Stimulated activated CD8-positive, alpha-beta memory T cell treated with anti-CD3 and anti-CD28 coated beads, Interleukin-12 subunit alpha, Interleukin-12 subunit beta, amount 100 ng/mL, for 1 hour (primary cell): ENCODE measurements around the gene SORCS2.
"Not testable (repeated sequence)": the region's sequence is repeated elsewhere in the genome, so short reads cannot be mapped to it uniquely, and the experiment has no call there.

Experiments
- DNase-seq: peaks from one replicate; pipeline ENCODE4 v3.0.0-alpha.2; 2020; ENCODE audit warnings: low read depth

Gene SORCS2

GRCh38 chr4:7200801-7201200 is 8.5 kb downstream of the SORCS2 start:
- DNase-seq = no peak

GRCh38 chr4:7201420-7202305 is 9.3 kb downstream of the SORCS2 start:
- no peak for DNase-seq

- DNase-seq = no peak
These were observed 10.1 kb downstream of the SORCS2 start for GRCh38 chr4:7202411-7202810.

DNA sequence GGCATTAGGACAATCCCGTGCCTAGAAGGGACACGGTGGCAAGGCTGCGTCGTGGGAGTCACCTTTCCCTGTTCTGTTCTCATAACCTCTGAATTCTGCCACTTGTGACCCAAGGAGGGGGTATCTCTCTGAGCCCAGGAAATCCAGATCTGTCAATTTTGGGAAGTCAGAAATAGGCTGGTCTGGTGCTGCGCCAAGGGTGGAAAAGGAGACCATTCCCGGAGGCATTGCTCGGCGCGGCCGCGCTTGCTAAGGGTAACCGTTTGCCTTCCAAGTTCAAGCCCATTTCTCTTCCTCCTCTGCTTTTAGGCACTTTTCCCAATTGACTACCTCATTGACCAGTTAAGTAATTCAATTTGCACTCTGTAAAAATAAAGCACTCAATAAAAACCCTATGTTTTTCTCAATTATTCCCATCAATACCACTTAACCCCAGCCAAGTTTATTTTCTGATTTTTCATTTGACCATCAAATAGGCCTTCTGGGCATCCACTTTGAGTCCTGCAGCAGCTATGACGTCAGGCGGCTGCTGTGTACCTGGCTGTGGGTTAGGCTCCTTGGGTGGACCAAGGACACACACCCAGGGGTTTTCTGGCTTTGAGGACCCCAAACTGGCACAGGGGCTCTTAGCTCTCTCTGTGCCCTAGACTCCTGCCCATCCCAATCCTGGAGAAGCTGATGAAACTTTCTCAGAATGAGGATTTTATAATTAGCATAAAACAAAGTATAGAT is 12.5 kb downstream of the SORCS2 start:
- DNase-seq = no peak

DNA sequence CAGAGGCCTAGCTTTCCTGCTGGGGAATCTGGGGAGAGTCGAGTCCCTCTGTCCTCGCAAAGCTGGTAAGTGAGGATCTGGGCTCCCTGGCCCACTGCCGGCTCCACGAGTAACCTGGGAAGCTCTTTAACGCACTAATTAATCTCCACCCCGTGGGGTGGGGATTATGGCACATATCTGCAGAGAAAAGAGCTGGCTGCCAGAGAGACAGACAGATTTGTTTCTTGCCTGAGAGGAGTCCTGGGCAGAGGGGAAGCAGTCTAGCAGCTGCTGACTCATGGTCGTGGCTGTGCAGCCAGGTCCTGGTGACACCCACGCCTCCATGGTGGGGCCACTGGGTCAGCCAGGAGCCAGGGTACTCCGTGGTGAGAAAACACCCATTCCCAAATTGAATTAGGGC is 14.0 kb downstream of the SORCS2 start:
- no peak for DNase-seq

DNA sequence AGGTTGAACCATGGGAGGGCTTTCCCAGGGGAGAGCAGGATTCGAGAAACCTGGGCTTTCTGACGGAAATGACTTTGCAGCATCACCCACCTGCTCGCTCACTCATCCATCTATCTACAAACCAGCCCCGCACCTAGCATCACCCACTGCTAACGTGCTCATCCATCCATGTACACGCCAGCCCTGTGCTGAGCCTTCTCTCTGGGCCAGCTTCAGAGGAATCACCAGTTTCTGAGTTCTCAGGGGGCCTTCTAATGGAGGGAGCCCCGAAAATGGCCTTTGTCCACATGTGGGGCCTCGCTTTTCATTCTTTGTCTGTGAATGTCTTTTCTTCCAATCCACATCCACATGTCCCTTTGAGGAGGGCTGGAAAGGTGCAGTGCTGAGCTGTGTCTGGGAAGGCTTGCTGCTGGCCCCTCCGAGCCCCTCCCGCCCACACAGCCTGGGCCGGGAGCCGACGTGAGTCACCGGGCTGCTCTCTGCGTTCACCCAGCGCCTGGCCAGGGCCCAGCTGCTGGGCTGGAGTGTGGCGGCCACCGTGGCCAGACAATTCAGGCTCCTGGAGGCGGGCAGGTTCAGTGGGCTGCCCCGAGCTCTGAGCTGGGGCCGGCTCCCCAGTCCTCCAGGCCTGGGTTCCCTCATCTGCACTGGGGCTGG is 14.7 kb downstream of the SORCS2 start:
- no peak for DNase-seq

- no peak for DNase-seq
These were observed 15.4 kb downstream of the SORCS2 start for GRCh38 chr4:7207628-7208231.

DNA sequence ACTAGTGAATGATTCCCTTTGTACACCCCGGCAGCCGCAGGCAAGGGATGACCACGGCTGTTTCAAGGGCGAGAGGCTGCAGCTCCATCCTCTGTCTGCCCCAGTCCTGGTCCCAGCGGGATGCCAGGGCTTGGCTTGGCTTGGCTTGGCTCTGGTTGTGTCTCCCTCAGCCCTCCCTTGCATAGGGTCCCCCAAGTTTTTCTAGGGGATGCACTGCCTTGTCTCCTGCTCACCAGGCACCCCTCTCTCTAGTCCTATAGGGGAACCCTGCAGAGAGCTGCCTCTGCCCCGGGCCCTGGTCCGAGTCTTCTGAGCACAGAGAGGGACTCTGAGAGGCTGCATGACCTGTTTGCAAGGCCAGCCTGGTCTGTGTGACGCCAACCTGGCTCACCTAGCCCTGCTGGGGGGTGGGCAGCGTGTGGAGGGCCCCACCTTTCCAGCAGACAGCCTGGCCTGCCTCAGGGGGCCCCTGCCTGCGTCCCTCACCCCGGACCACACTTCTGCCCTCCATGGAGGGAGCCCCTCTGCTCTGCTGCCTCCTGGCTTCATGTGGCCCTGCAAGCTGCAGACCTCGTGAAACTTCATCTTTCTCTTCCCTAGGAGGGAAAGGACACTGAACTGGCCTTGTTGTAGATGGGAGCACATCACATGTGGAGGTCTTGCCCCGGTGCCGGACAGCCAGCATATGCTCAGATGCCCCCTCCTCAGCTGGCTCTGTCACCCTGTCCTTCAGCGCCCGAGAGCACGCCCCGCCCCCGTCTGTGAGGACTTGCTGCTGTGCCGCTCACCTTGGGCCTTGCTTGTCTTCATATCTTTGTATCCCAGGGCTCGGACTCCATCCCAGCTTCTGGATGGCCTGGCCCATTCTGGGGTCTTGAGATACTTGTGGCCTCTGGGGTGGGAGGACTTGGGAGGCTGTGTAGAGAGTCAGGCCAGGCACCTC is 16.4 kb downstream of the SORCS2 start:
- DNase-seq = no peak

GRCh38 chr4:7209699-7210098 is 17.4 kb downstream of the SORCS2 start:
- no peak for DNase-seq

GRCh38 chr4:7210824-7211223 is 18.5 kb downstream of the SORCS2 start:
- DNase-seq = no peak

DNA sequence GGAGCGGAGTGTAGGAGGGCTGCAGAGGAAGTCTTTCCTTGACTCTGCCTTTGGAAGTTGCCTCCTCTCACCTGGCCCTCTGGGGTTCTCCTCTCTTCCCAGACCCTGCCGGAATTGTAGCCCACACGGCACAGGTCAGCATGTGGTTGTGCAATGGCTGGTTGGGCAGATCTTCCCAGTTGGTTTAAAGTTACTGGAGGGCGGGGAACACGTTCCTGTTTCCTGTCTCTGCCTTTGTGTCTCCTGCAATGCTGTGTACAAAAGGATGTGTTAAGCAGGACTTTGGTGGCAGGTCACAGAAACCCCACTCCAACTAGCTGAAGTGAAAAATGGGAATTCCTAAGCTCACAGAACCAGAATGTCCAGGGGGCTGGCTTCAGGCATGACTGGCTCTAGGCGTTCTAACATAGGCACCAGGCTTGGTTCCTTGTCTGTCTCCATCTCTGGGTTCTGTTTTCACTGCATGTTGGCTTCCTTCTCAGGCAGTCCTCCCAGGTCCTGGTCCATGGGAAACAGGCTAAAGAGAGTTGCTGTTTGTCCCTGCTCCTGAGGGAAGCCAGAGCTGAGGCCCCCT is 19.9 kb downstream of the SORCS2 start:
- no peak for DNase-seq

DNA sequence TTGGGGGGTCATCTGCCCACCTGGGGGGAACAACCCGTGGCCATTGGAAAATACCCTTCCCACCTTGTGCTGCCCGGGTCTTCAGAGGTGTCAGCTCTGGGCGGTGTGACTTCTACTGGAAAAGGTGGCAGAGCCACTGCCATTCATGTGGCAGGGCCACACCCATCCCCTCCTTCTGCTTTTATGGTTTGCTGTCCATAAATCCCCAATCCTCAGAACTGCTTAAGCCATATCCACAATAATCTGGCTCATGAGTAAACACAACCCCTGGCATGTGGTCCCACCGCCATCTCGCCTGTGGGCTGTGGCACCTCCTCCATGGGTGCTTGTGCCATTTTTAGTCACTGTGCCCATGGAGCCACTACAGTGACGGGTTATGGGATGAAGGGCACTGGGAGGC is 20.6 kb downstream of the SORCS2 start:
- no peak for DNase-seq

DNA sequence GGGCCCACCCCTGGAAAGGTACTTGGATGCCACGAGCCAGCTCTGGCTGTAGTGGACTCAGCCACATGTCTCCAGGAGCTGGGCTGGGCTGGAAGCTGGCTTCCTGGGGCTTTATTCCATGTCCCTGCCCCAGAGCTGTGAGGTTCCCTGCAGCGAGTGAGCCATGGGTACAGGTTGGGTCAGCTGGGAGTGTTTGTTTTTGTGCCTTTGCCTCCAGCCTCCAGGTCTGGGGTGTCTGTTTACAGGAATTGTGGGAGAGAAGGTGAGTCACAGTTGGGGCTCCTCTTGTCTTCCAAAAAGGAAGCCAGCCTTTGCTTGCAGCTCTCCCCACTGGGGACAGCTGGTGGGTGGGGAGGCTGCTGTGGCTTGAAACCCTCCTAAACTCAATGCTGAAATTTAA is 21.5 kb downstream of the SORCS2 start:
- DNase-seq = no peak

GRCh38 chr4:7214359-7214758 is 22.0 kb downstream of the SORCS2 start:
- no peak for DNase-seq

GRCh38 chr4:7215187-7215586 is 22.8 kb downstream of the SORCS2 start:
- DNase-seq = not testable (repeated sequence)

DNA sequence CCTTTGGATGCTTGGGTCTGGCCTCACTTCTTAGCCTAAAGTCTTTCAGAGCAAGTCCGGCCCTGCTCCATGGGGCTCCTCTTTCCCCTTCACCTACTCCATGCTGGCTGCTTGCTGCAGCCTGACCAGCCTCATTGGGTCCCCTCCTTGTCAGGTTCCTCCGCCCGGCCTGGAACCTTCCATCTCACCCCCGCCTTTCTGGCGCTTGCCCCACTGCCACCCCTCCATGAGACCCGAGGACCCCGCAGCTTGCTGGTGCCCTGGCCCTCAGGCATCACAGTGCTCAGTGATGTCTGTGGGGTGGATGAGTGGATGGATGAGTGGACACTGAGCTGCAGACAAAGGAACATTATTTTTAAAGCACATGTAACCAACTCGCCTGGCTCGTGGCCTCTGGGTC is 24.7 kb downstream of the SORCS2 start:
- DNase-seq = no peak

- DNase-seq = no peak
These were observed 25.4 kb downstream of the SORCS2 start for GRCh38 chr4:7217474-7218321.

DNA sequence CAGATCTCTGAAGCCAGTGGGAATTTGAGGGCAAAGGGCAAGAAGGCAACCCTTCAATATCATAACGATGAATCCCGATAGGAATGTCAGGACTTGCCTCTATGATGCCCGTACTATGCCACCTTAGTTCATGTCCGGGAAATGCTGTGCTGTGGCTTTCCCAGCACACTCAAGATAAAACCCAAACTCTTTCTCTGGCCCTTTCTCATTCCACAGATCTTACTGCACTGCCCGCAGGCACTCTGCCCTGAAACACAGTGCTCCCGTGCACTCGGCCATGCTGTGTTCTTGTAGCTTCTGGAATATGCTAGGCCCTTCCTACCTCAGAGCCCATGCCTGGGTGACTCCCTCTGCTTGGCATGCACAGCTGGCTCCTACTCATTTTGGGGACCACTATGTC is 26.3 kb downstream of the SORCS2 start:
- no peak for DNase-seq

DNA sequence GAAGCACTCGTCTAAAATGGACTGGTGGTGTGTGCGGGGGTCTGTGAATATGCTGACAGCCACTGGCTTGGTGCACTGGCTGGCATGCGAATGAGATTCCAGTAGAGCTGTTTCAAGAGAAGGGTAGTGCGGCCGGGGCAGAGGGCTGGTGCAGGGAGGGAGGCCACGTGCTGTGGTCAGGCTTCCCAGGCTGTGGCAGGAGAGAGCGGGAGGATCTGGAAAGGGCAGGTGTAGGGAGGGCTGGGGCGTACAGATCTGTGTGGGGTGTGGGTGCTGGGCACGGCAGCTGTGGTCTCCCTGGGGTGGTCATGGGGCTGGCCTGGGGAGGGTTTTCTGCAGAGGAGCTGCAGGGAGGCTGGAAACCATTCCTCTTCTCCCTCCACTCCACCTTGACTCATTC is 30.2 kb downstream of the SORCS2 start:
- no peak for DNase-seq

DNA sequence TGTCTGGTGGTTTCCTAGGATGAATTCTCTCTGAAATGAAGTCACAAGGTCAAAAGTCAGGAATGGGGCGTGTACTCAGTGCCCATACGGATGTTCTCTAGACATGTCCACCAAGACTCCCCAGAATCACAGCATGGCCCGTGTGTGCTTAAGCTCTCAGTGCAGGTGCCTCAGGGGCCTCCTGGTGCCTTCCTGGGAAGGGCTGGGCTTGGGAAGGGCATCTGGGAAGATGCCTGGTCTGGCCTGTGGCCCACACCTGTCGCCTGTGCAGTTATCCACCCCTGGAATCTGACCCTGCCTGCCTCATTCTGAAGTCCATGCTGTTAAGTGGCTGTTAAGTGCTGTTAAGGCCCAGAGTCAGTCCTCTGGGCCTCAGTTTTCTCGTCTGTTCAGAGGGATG is 31.2 kb downstream of the SORCS2 start:
- DNase-seq = no peak
